Smooth muscle cell (in vitro differentiated cells): ENCODE data around the gene SLC35A5. TPM values are rescaled to one million over a fixed set of nuclear protein-coding genes. Genes with fewer than 3 reads are reported as not detected.

Source experiments
- DNase-seq: peaks from one replicate; lab custom pipeline; 2025; ENCODE audit not compliant: unreplicated experiment; lab: John Stamatoyannopoulos, UW
- H2AFZ ChIP-seq: fragments of 200-600 bp; sonication (generic); 2 replicates; pipeline ENCODE4 v1.6.0; 2016; ENCODE audit warnings: antibody characterized with exemption, low read depth, mild to moderate bottlenecking
- H3F3A ChIP-seq: fragments of 200-600 bp; sonication (generic); 2 replicates; pipeline ENCODE4 v1.6.0; 2017; ENCODE audit warnings: antibody characterized with exemption, low read depth
- H3K27ac ChIP-seq: fragments of 200-600 bp; sonication (generic); 2 replicates; pipeline ENCODE4 v1.5.1; 2016; ENCODE audit warnings: low read depth, mild to moderate bottlenecking
- H3K27me3 ChIP-seq: fragments of 200-600 bp; sonication (generic); 2 replicates; pipeline ENCODE4 v1.6.1; 2016; ENCODE audit warnings: low read depth, mild to moderate bottlenecking
- H3K36me3 ChIP-seq: fragments of 200-600 bp; sonication (generic); 2 replicates; pipeline ENCODE4 v1.5.1; 2016; ENCODE audit warnings: low read depth
- H3K4me1 ChIP-seq: fragments of 200-600 bp; sonication (generic); 2 replicates; pipeline ENCODE4 v1.5.1; 2016; ENCODE audit warnings: low read depth
- H3K4me2 ChIP-seq: fragments of 200-600 bp; sonication (generic); 2 replicates; pipeline ENCODE4 v1.6.0; 2016; ENCODE audit warnings: mild to moderate bottlenecking
- H3K4me3 ChIP-seq: fragments of 200-600 bp; sonication (generic); 2 replicates; pipeline ENCODE4 v1.5.1; 2016; ENCODE audit warnings: mild to moderate bottlenecking
- H3K79me2 ChIP-seq: fragments of 200-600 bp; sonication (generic); 2 replicates; pipeline ENCODE4 v1.6.0; 2016; ENCODE audit warnings: low read depth, mild to moderate bottlenecking
- H3K9ac ChIP-seq: fragments of 200-600 bp; sonication (generic); 2 replicates; pipeline ENCODE4 v1.6.0; 2016; ENCODE audit warnings: low read depth
- H3K9me3 ChIP-seq: fragments of 200-600 bp; sonication (generic); replicated peaks from 2 replicates; pipeline ENCODE4 v1.5.1; 2016; ENCODE audit warnings: low read depth
- H4K20me1 ChIP-seq: fragments of 200-600 bp; sonication (generic); 2 replicates; pipeline ENCODE4 v1.6.0; 2016; ENCODE audit warnings: low read depth
- WGBS: methylation state at CpG from one replicate; pipeline ENCODE4 v1.1.7; 2016; ENCODE audit warnings: low lambda C conversion rate; 5-methylcytosine and 5-hydroxymethylcytosine counted together
- polyA plus RNA-seq: library from polyadenylated mRNA; unstranded; fragments of >200 nt; fragmentation: Nextera tagmentation; extraction: Ambion mirVana; gene quantifications from 2 replicates; pipeline ENCODE4 v1.2.1, GENCODE V29; 2016
- total RNA-seq: library from RNA; depleted of rRNA; stranded (reverse); fragments of >200 nt; gene quantifications from 2 replicates; pipeline ENCODE4 v1.2.3, GENCODE V29; 2014
- TF ChIP-seq, protein P1 (sequence below): fragments of 200-600 bp; sonication (generic); IDR thresholded peaks from 2 replicates; pipeline ENCODE4 v1.5.1; 2017; ENCODE audit warnings: borderline replicate concordance, mild to moderate bottlenecking, antibody characterized with exemption; ENCODE audit not compliant: insufficient read depth, poor library complexity, severe bottlenecking

Gene SLC35A5
- total and polyA plus RNA-seq, 2 experiments from 2014 or later = 18.1 to 28.0 TPM

GRCh38 chr3:112539825-112540650 is 21.8 kb upstream of the SLC35A5 start:
- Histone ChIP-seq H3K9me3 (no peaks in the 10 kb centered on the region), H2AFZ (no peak overlapping the region), H4K20me1 (no peaks in the 10 kb centered on the region), H3K79me2 (no peaks in the 10 kb centered on the region), H3K4me3 (no peak overlapping the region), H3K27ac (no peak overlapping the region), H3K27me3 (no peaks in the 10 kb centered on the region), H3K36me3 (peaks cover 7% of the 10 kb centered on the region), H3K4me1 (no peaks in the 10 kb centered on the region), H3K4me2 (no peak overlapping the region), H3F3A (no peaks in the 10 kb centered on the region), H3K9ac (no peak overlapping the region)
- TF ChIP-seq, protein P1, sequence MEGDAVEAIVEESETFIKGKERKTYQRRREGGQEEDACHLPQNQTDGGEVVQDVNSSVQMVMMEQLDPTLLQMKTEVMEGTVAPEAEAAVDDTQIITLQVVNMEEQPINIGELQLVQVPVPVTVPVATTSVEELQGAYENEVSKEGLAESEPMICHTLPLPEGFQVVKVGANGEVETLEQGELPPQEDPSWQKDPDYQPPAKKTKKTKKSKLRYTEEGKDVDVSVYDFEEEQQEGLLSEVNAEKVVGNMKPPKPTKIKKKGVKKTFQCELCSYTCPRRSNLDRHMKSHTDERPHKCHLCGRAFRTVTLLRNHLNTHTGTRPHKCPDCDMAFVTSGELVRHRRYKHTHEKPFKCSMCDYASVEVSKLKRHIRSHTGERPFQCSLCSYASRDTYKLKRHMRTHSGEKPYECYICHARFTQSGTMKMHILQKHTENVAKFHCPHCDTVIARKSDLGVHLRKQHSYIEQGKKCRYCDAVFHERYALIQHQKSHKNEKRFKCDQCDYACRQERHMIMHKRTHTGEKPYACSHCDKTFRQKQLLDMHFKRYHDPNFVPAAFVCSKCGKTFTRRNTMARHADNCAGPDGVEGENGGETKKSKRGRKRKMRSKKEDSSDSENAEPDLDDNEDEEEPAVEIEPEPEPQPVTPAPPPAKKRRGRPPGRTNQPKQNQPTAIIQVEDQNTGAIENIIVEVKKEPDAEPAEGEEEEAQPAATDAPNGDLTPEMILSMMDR = no peak
- no peak for DNase-seq
- WGBS = 97% methylated on average over 1 of the region's 1 CpG

- no peak for DNase-seq
- Histone ChIP-seq H3K4me2 (no peak overlapping the region), H3F3A (no peaks in the 10 kb centered on the region), H3K9me3 (no peaks in the 10 kb centered on the region), H2AFZ (no peak overlapping the region), H3K4me1 (no peaks in the 10 kb centered on the region), H4K20me1 (peaks cover 11% of the 10 kb centered on the region), H3K79me2 (peaks cover 4% of the 10 kb centered on the region), H3K4me3 (no peak overlapping the region), H3K36me3 (peaks cover 11% of the 10 kb centered on the region), H3K27me3 (no peaks in the 10 kb centered on the region), H3K27ac (peak overlapping the region; percentile 30), H3K9ac (no peak overlapping the region)
- TF ChIP-seq, protein P1 = no peak
- WGBS = 79% methylated on average over 5 of the region's 5 CpGs
These were observed 15.6 kb upstream of the SLC35A5 start for GRCh38 chr3:112546216-112546759.

- Histone ChIP-seq H3K4me2 (no peak overlapping the region), H3K4me1 (no peaks in the 10 kb centered on the region), H3K4me3 (no peak overlapping the region), H4K20me1 (peaks cover 34% of the 10 kb centered on the region), H3K36me3 (peaks cover 6% of the 10 kb centered on the region), H3K9me3 (no peaks in the 10 kb centered on the region), H2AFZ (no peak overlapping the region), H3K9ac (no peak overlapping the region), H3K27me3 (no peaks in the 10 kb centered on the region), H3F3A (no peaks in the 10 kb centered on the region), H3K27ac (no peak overlapping the region), H3K79me2 (peaks cover 42% of the 10 kb centered on the region)
- TF ChIP-seq, protein P1 = no peak
- 51% methylated on average over 1 of the region's 1 CpG for WGBS
- DNase-seq = no peak
These were observed 11.0 kb upstream of the SLC35A5 start for GRCh38 chr3:112550859-112551258.
